Caki2 (cell line): ENCODE results near the gene NUP58. TPM values are rescaled to one million over a fixed set of nuclear protein-coding genes. Genes with fewer than 3 reads are reported as not detected.

ENCODE experiments used
- DNase-seq: peaks from one replicate; pipeline ENCODE4 v3.0.0-alpha.2; 2015; ENCODE audit warnings: low read depth
- in situ Hi-C: cut with HindIII; loops from 2 replicates; pipeline ENCODE4 v1.10.0; 2016; ENCODE audit warnings: low sequenced_read_pairs, low pct_unique_long_range_greater_than_20kb, mixed read lengths
- total RNA-seq: library from RNA; depleted of rRNA; stranded (reverse); fragments of >200 nt; shearing (Covaris generic); gene quantifications from 2 replicates; pipeline ENCODE4 v1.2.3, GENCODE V29; 2014; ENCODE audit warnings: low replicate concordance; rRNA removed

NUP58 gene, protein sequence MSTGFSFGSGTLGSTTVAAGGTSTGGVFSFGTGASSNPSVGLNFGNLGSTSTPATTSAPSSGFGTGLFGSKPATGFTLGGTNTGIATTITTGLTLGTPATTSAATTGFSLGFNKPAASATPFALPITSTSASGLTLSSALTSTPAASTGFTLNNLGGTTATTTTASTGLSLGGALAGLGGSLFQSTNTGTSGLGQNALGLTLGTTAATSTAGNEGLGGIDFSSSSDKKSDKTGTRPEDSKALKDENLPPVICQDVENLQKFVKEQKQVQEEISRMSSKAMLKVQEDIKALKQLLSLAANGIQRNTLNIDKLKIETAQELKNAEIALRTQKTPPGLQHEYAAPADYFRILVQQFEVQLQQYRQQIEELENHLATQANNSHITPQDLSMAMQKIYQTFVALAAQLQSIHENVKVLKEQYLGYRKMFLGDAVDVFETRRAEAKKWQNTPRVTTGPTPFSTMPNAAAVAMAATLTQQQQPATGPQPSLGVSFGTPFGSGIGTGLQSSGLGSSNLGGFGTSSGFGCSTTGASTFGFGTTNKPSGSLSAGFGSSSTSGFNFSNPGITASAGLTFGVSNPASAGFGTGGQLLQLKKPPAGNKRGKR
- total RNA-seq = 48.2 and 73.1 TPM in 2 replicates

DNA sequence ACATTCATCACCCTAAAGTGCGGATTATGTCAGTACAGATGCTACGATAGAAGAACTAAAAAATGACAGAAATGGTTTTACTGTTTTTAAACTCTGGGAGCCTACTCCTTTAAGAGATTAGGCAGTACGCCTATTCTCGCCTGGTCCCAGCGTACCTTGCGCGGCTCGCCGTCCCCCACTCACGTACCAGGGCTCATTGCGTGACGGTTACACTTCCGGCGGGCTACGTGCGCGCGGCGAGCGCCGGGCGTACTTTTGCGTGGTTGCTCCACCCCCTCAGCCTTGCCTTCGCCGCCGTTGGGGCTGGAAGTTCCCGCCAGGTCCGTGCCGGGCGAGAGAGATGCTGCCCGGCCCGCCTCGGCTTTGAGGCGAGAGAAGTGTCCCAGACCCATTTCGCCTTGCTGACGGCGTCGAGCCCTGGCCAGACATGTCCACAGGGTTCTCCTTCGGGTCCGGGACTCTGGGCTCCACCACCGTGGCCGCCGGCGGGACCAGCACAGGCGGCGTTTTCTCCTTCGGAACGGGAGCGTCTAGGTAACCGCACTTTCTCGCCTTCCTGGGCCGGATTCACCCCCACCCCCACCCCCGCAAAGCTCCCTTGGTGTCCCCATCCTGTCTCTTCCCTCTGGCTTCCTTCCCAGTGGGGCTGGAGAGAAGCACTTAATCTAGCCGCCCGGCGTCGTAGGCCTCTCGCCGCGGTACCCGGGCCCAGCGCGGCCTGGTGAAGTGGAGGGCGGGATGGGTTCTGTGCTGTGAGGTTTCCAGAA lies at the start of gene NUP58:
Gene NUP58, plus strand, starts transcription at position 279 of the 767 bp plus-strand sequence. Its CDS starts 149 bp downstream, at position 428.
- in situ Hi-C loops = no loop called here
- DNase-seq = peak; percentile 85

DNA sequence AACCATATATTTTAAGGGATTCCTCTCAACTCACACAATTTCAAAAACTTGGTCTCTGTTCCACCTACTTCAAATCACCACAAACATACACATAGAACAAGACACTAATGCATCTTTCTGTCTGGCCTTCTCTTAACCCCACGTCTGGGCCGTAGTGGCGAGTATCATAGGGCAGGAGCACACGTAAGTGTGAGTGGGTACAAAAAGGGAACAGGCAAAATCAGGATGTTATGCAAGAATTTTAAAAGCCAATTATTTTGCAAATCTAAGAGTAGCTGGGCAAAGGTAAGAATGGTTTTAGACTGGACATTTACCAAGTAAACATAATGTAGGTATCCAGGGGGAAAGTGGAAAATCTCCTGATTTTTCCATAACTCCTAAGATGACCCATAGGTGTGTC lies 49.2 kb upstream of the NUP58 start:
- no peak for DNase-seq
- in situ Hi-C loops = no loop called here

DNA sequence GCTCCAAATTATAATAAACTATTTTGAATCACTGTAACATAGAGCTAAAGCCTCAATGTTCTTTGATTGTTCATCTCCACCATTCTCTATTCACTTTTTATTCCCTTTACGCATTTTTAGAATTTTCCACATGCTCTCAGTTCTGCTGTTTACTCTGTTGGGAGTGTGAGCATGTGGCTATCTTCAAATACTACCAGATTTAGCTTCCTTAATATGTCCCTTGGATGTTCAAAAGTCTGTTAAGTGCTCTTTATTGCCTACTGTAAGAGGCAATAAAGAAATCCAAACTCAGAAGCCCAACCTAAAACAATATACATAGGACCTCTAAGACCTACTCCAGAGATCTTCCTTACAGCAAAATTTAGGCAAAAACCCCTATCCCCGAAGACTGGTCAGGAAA lies 48.7 kb upstream of the NUP58 start:
- in situ Hi-C loops = no loop called here
- DNase-seq = no peak

- in situ Hi-C loops = no loop called here
- DNase-seq = peak; percentile 44
These were observed 47.7 kb upstream of the NUP58 start for GRCh38 chr13:25253702-25254101.

DNA sequence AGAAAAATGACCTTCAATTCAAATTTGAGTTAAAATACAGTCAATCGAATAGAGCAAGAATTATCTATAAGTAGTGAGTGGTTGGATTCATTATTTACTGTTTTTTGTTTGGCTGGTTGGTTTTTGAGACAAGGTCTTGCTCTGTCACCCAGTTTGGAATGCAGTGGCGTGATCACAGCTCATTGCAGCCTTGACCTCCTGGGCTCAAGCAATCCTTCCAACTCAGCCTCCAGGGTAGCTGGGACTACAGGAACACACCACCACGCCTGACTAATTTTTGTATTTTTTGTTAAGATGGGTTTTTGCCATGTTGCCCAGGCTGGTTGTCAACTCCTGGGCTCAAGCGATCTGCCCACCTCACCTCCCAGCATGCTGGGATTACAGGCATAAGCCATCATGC lies 39.2 kb upstream of the NUP58 start:
- no peak for DNase-seq
- in situ Hi-C loops = no loop called here

DNA sequence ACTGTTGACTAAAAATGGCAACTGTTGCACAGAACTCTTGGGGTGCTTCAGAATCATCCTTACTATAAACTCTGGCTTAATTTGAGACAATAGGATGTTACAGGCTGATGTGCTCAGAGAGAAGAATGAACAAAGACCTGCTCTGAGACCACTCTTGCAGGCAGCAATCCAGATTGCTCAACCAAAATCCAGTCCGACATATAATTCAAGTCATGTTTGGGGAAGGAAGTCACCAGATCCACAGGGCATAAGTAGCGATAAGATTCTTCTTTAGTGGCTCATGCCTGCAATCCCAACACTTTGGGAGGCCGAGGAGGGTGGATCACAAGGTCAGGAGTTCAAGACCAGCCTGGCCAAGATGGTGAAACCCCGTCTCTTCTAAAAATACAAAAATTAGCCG lies 34.7 kb upstream of the NUP58 start:
- in situ Hi-C loops = no loop called here

DNA sequence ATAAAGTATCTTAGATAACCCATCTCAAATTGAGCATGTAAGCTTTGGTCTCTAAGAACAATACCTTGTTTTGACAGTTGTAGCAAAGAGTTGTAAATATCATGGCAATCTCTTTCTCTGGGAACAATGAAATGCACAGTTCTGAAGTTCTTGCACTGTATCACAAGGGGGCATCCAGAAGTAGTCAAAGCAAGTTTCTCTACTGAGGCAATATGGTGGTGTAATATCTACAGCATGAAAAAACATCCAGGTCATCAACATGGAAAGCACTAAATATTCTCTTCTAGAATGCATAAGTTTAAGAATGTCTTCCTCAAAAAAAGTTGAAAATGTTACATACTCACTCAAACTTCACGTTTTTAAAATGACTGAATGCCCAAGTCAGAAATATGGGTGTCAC lies 33.7 kb upstream of the NUP58 start:
- in situ Hi-C loops = no loop called here
- DNase-seq = no peak

More for the DNA sequence above, 34.7 kb upstream of the NUP58 start:
- DNase-seq = no peak

- no peak for DNase-seq
- in situ Hi-C loops = no loop called here
These were observed 32.9 kb upstream of the NUP58 start for GRCh38 chr13:25268561-25268960.

- no peak for DNase-seq
- in situ Hi-C loops = no loop called here
These were observed 24.7 kb upstream of the NUP58 start for GRCh38 chr13:25276748-25277147.

DNA sequence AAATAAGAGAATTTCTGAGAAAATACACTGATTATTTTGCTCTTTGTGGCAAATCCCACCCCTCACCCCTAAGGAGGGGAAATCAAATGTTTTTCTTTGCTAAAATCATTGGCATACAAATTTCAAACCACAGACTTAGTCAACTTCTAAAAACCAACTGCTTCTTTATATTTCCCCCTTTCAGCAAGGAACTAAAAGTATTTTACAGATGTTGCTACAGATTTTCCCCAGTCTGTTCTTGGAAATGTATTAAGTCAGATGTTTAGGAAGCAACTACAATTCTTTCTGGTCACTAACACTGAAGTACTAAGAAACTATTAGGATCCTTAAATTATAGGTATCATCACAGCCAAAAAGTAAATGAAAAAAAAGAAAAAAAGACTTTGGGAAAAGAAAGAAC lies 21.0 kb upstream of the NUP58 start:
- in situ Hi-C loops = no loop called here

DNA sequence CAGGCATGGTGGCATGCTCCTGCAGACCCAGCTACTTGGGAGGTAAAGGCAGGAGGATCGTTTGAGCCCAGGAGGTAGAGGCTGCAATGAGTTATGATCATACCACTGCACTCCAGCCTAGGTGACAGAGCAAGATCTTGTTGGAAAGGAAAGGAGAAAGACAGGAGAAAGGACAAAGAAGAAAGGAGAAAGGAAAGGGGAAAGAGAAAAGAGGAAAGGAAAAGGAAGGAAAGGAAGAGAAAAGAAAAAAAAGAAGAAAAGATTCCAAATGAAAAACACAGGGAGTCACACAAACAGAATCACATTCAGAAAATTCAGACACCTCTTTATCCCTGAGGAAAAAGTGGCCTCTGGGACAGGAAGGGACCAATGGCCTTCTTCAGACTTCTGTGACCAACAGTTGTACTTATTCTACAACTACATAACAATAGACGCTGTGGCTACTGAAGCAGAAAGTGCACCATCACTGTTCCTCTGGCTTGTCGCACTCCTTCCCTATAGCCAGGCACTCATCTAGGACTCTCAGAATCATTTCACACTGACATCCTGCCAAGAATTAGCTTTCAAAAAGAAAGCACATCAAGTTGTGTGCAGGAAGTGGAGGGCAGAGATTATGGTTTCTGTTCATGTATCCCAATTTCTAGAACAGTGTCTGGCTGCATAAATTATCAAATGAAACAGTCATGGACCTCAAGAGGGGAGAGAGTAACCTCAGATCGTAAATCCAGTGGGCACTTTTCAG lies 20.1 kb upstream of the NUP58 start:
- in situ Hi-C loops = no loop called here
- peak; percentile 53 for DNase-seq

More for the DNA sequence above, 21.0 kb upstream of the NUP58 start:
- DNase-seq = no peak

GRCh38 chr13:25281935-25282332 lies 19.5 kb upstream of the NUP58 start:
- in situ Hi-C loops = no loop called here
- no peak for DNase-seq

- DNase-seq = peak; percentile 30
- in situ Hi-C loops = no loop called here
These were observed 15.0 kb upstream of the NUP58 start for GRCh38 chr13:25286308-25286968.

DNA sequence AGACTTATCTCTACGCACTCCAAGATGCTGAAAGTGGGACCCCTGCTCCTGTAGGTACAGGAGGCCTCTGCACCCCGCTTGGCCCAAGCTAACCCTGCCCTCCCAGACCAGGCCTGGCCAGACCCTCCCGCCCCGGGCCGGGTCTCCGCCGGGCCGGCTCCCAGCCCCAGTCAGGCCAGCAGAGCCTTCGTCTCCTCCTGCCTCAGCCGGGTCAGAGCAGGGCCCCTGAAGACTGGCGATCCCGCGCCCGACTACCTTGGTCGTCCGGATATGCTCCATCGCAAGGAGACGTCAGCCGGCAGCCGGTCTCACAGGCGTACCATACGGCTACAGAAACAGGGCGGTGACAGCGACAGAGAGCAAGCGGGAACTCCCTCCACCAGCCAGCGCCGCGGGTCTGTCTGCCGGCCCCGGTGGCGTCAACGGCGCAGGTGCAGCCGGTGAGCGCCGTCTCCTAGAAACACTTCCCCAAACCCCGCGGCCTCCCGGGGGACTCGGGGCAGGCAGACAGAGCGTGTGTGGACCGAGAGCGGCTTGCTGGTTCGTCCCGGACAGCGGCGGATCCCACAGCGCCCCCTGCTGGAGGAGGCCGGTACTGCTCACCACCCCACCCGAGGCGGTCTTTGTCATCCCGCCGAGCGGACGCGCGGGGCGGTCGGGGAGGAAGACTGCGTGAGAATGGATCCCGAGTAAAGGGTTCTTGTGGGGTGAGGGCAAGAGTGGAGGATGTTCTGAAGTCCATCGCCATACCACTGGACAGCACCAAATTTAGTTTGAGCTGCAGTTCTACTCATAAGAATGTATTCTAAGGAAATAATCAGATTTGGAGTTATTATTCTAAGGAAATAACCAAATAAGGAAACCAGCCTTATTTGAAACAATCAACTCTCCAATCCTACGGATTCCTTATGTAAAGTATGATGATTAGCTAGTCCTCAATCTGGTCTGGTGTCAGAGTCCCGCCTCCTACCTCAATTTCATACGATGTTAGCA lies 14.2 kb upstream of the NUP58 start, which contains the start of gene MTMR6:
Gene MTMR6, minus strand, starts transcription at position 520 of the 993 bp plus-strand sequence. Its CDS starts 241 bp downstream, at position 279.
- peak; percentile 86 for DNase-seq
- in situ Hi-C loops = no loop called here

DNA sequence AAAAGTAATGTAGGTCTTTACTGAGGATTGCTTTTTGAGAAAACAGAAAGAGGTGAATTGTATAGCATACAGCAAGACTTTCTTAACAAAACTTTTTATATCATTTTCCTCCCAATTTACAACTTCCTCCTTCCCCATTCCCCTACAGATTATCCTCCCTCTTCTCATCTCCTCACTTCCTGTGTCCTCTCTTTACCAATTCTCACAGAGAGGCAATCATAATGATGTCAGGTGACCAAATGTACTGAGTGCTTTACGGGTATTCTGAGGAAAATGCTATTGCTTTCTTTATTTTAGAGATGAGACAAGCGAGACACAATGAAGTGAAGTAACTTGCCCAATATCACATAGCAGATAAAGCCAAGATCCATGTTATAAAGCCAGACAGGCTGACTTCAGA lies 12.5 kb upstream of the NUP58 start:
- DNase-seq = no peak
- in situ Hi-C loops = no loop called here

DNA sequence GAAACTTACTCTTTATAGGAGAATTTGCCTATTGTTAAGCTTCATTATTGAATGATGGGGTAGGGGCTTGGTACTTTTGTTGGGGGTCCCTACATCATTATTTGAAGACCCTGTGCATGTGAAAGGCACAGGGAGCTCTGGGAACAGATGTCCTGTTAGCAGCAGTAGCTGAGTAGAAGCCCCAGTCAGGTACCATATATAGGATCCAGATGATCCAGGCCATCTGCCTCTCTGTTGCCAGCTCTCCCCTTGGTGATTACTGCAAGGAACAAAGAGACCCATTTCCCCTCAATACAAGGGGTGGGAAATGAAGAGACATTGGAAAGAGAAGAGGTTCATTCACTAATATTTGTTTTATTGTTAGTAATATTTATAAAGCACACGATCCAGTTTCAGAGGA lies 9.7 kb upstream of the NUP58 start:
- DNase-seq = no peak
- in situ Hi-C loops = no loop called here

GRCh38 chr13:25292301-25292700 lies 9.1 kb upstream of the NUP58 start:
- in situ Hi-C loops = no loop called here
- DNase-seq = peak; percentile 32
